ENCODE measurements around the gene CD63.
A peak's percentile ranks its signal among the peaks of the same experiment; 100 is the strongest.

CD63 gene

DNA sequence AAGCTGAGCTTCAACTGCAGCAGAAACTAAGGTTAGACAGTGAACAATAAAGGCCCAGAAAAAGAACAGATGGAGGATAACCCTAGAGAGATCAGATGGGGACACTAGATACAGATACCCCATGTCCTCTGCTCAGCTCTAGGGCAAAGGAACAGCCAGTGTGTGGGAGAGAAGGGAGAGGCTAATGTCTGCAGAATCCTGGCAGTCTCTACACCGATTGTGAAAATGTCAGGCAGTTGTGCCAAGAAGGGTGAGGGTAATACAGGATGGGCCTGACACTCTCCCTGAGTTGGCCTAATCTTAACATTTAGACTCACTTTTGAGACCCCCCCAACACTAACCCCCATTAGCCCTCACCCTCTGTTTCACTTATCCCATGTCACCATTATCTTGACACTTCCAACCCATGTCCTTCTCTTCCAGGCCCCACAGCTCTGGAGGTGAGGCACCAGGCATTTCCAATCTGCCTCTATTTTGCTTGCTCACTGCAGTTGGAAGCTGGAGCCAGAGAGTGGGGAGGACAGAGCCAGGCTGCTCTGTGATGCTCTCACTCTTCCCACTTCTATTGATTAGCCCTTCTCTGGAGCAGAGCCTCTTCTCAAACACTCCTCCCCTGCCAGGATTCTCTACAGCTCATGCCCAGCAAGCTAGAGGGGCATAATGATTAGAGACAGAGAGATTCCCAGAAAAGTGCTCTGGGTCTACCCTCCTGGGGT is 16.0 kb downstream of the CD63 start:
- in situ Hi-C loops (cut with MboI; ENCODE audit: low sequenced_read_pairs, unreplicated experiment) = no loop called here
- TF ChIP-seq, protein P1, sequence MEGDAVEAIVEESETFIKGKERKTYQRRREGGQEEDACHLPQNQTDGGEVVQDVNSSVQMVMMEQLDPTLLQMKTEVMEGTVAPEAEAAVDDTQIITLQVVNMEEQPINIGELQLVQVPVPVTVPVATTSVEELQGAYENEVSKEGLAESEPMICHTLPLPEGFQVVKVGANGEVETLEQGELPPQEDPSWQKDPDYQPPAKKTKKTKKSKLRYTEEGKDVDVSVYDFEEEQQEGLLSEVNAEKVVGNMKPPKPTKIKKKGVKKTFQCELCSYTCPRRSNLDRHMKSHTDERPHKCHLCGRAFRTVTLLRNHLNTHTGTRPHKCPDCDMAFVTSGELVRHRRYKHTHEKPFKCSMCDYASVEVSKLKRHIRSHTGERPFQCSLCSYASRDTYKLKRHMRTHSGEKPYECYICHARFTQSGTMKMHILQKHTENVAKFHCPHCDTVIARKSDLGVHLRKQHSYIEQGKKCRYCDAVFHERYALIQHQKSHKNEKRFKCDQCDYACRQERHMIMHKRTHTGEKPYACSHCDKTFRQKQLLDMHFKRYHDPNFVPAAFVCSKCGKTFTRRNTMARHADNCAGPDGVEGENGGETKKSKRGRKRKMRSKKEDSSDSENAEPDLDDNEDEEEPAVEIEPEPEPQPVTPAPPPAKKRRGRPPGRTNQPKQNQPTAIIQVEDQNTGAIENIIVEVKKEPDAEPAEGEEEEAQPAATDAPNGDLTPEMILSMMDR (IDR thresholded peaks at IDR 0.05; ENCODE audit: borderline replicate concordance, control extremely low read depth, extremely low read depth, insufficient read depth, missing control alignments) = no peak
- DNase-seq (ENCODE audit: low spot score) = no peak

DNA sequence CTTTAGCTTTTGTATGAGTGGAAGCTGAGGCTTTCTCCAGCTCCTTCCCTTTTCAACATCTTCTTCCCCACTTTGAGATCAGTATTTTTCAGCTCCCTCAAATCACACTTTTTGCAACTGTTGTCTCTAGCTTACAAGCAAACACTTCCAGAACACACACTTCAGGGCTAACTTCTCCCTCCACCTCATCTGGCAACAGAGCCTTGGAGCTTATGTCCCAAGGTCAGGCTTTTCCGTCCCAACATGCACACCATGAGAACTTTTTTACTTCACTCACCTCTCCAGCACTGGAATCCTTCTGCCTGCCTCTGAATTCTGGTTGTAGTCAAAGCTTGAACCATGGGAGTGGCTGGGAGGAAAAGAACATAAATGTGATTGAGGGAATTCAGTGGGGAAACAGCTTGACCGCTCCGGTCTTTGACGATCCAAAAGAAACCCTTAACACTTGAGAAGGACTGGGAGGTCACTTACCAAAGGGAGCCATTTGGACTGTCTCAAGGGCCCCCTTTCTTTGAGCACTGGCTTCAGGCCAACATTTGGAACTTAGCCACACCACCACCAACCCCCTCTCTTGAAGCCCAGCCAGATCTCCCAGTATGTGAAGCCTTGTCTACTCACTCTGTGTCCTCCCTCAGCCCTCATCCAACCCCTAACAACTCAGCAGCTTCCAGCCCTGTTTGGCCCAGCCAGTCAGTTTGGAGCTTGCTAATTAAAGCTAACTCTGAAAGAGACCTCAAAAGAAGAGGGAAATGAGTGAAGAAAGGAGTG is 16.8 kb downstream of the CD63 start:
- in situ Hi-C loops (cut with MboI; ENCODE audit: low sequenced_read_pairs, unreplicated experiment) = no loop called here
- TF ChIP-seq, protein P1 (IDR thresholded peaks at IDR 0.05; ENCODE audit: borderline replicate concordance, control extremely low read depth, extremely low read depth, insufficient read depth, missing control alignments) = no peak
- DNase-seq (ENCODE audit: low spot score) = no peak

DNA sequence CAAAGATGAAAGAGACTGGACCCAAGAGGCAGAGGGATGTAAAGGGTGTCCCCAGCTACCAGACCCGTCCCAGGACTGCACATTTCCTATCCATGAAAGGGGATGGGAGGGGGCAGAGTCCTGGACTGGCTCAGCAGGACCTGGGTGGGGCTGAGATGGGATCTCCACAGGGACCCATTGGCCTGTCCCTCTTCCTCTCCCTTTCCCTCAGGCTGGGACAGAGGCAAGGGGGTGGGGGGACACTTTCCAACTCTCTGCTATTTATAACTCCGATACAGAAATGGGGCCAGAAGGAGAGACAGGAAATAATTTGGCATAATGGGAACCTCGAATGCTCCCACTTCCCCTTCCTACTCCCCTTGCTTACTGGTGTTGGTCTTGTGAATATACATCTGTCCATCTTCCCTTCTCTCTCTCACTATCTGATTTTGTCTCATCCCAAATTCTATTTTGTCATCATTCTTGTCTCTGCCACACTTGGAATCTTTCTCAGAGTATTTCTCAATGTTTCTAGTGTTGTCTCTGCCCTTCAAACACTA is 20.0 kb downstream of the CD63 start:
- in situ Hi-C loops (cut with MboI; ENCODE audit: low sequenced_read_pairs, unreplicated experiment) = no loop called here
- no peak for DNase-seq (ENCODE audit: low spot score)
- TF ChIP-seq, protein P1 (IDR thresholded peaks at IDR 0.05; ENCODE audit: borderline replicate concordance, control extremely low read depth, extremely low read depth, insufficient read depth, missing control alignments) = no peak

DNA sequence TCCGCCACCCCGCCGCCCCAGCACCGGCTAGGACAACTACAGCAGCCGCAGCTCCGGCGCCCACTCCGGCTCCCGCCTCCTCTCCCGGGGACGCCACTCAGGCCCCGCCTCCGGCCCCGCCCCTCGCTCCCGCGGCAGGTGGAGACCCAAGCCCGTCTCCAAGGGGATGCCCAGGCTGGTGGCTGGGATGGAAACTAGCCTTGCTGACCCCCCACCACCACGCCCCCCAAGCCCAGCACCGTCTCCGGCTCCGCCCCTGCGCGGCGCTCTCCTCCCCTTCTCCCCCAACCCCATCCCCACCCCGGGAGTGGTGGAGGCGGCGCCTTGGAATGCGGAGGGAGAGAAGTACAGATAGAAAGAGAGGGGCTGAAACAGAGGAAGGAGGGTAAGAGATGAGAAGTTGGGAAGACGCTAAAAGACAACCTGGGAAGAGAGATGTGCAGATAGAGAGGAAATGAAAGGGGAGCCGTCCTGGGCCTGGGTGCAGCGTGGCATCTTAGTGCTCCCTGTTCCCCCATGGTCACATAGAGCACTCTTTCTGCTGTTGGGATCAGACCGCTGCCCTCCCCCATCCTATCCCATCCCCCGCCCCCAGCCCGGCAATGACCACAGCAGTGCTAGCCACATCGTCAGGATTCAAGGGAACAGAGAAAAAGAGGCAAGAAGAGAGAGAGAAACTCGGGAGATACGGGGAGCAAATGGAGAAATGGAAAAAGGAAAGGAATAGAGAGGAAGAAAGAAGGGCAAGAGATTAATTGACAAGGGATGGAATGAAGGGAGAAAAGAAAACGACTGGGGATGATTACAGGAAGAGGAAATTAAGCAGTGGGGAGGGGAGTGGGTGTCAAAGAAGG is 20.7 kb downstream of the CD63 start, which contains the start of gene ITGA7:
Gene ITGA7, minus strand, starts transcription at position 64 of the 854 bp plus-strand sequence. CDS start 222 bp downstream, outside the sequence.
- TF ChIP-seq, protein P1 (IDR thresholded peaks at IDR 0.05; ENCODE audit: borderline replicate concordance, control extremely low read depth, extremely low read depth, insufficient read depth, missing control alignments) = no peak
- DNase-seq (ENCODE audit: low spot score) = peak; percentile 86
- in situ Hi-C loops (cut with MboI; ENCODE audit: low sequenced_read_pairs, unreplicated experiment) = no loop called here

DNA sequence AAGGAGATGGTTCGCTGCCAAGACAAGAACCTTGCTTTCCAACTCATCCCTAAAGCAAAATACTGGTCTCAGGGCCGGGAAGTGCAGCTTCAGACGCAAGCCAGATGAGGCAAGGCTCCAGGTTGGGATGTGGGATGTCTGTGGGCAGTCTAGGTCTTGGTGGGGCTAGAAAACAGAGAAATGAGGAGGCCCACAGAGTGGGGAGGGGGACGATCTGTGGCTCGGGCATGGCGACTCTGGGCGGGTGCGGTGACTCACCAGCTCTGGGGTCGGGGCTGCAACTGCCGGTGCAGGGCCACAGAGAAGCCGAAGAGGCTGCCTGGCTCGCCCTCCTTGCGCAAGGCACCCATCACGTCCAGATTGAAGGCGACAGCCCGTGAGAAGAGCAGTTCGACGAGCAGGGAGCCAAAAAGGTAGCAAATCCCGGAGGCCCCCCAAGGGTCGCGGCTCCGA is 21.6 kb downstream of the CD63 start:
- in situ Hi-C loops (cut with MboI; ENCODE audit: low sequenced_read_pairs, unreplicated experiment) = no loop called here
- DNase-seq (ENCODE audit: low spot score) = no peak
- TF ChIP-seq, protein P1 (IDR thresholded peaks at IDR 0.05; ENCODE audit: borderline replicate concordance, control extremely low read depth, extremely low read depth, insufficient read depth, missing control alignments) = no peak
